ENCODE measurements around the gene MYH9.

Gene MYH9

GRCh38 chr22:36352803-36353507 lies 34.8 kb downstream of the MYH9 start (continued):
- TF ChIP-seq KLF1 (tag by site-specific recombination; IDR thresholded peaks at IDR 0.05) (0 out of 2 replicates have a peak, but pooled peaks have one; percentile 8), ZNF302 (tag by site-specific recombination; IDR thresholded peaks at IDR 0.05; ENCODE audit: low read depth) (no peak), KLF9 (tag by site-specific recombination; IDR thresholded peaks at IDR 0.05; ENCODE audit: low read depth) (peak; percentile 23; the same call in 1 of the 2 replicates), KLF10 (tag by site-specific recombination; IDR thresholded peaks at IDR 0.05) (peak; percentile 38; the same call in 1 of the 2 replicates), ZXDB (tag by site-specific recombination; IDR thresholded peaks at IDR 0.05) (peak; percentile 64), ZNF645 (tag by site-specific recombination; IDR thresholded peaks at IDR 0.05) (no peak), ZFP37 (tag by site-specific recombination; IDR thresholded peaks at IDR 0.05) (no peak), PRDM4 (tag by site-specific recombination; IDR thresholded peaks at IDR 0.05) (0 out of 2 replicates have a peak, but pooled peaks have one; percentile 17), SP7 (tag by site-specific recombination; IDR thresholded peaks at IDR 0.05) (peak; percentile 75), KLF17 (tag by site-specific recombination; IDR thresholded peaks at IDR 0.05) (peak; percentile 48; the same call in 1 of the 2 replicates), ZNF513 (tag by site-specific recombination; IDR thresholded peaks at IDR 0.05) (no peak), SETDB1 (IDR thresholded peaks at IDR 0.05; ENCODE audit: insufficient read length, low read length) (no peak), GLIS2 (tag by site-specific recombination; IDR thresholded peaks at IDR 0.05) (peak; percentile 20; the same call in 1 of the 2 replicates), ZEB2 (tag by site-specific recombination; IDR thresholded peaks at IDR 0.05) (peak; percentile 72; the same call in 1 of the 2 replicates)

GRCh38 chr22:36351921-36352802 lies 35.6 kb downstream of the MYH9 start:
- ChIA-PET POLR2A (interaction anchor here (1.3 to 1.9 kb wide), 2 partner anchors 13 to 24 kb away, joined by 5 to 7 read pairs; no protein-coding TSS in a partner anchor), CTCF (interaction anchor here (0.7 to 2.7 kb wide), 5 partner anchors 9 to 118 kb away, joined by 3 to 11 read pairs (median 3); no protein-coding TSS in a partner anchor)
- H3K27ac ChIP-seq (ENCODE audit: extremely low read depth, low read depth, low read length) = no peak overlapping the region
- H3K36me3 ChIP-seq (ENCODE audit: control insufficient read depth in 2 of 2, insufficient read depth in 1 of 2, low read length in 2 of 2) = peaks cover 9 to 22% of the 10 kb centered on the region in 2 experiments; a peak in 2 of 3 replicates
- H3K4me1 ChIP-seq (ENCODE audit: control insufficient read depth, insufficient read depth, low read length) = peaks cover 33% of the 10 kb centered on the region
- no peaks in the 10 kb centered on the region for H3K9me3 ChIP-seq (ENCODE audit: control insufficient read depth, insufficient read depth, low read depth, low read length)
- no peak for TF ChIP-seq ZBTB17 (tag by site-specific recombination; IDR thresholded peaks at IDR 0.05)
- no peak for TF ChIP-seq PRDM4 (tag by site-specific recombination; IDR thresholded peaks at IDR 0.05)
- no peak for TF ChIP-seq HOXD13 (CRISPR knock-in tag; IDR thresholded peaks at IDR 0.05; ENCODE audit: borderline replicate concordance)
- no peak for TF ChIP-seq ZIC2 (tag by site-specific recombination; IDR thresholded peaks at IDR 0.05)
- H3K4me3 ChIP-seq (ENCODE audit: low read depth, low read length) = no peak overlapping the region

Measured in HEK293 (cell line).